ENCODE data around the gene FPGS.
A peak's percentile ranks its signal among the peaks of the same experiment; 100 is the strongest.

The FPGS gene

GRCh38 chr9:127762111-127762676 is 40.5 kb upstream of the FPGS start:
- H3K9ac ChIP-seq (ENCODE audit: low read depth, low read length): no peak overlapping the region
- no peak overlapping the region for H3K4me3 ChIP-seq (ENCODE audit: low read length)
- H3K27me3 ChIP-seq (ENCODE audit: control insufficient read depth, insufficient read depth, low read length): peaks cover 40% of the 10 kb centered on the region
- no peaks in the 10 kb centered on the region for H3K36me3 ChIP-seq (ENCODE audit: insufficient read depth, low read length)
- H3K9me3 ChIP-seq (replicated peaks; ENCODE audit: low read length): no peaks in the 10 kb centered on the region
- H3K4me1 ChIP-seq (ENCODE audit: control insufficient read depth, insufficient read depth, low read length): no peaks in the 10 kb centered on the region
- H3K4me2 ChIP-seq (ENCODE audit: low read length): no peak overlapping the region

- Histone ChIP-seq H3K27me3 (ENCODE audit: control insufficient read depth, insufficient read depth, low read length) (peaks cover 38% of the 10 kb centered on the region), H3K36me3 (ENCODE audit: insufficient read depth, low read length) (no peaks in the 10 kb centered on the region), H3K4me3 (ENCODE audit: low read length) (no peak overlapping the region), H3K9me3 (replicated peaks; ENCODE audit: low read length) (no peaks in the 10 kb centered on the region), H3K4me1 (ENCODE audit: control insufficient read depth, insufficient read depth, low read length) (no peaks in the 10 kb centered on the region), H3K9ac (ENCODE audit: low read depth, low read length) (no peak overlapping the region), H3K4me2 (ENCODE audit: low read length) (no peak overlapping the region)
Measured at GRCh38 chr9:127763918-127764384, 38.7 kb upstream of the FPGS start.

- H3K4me1 ChIP-seq (ENCODE audit: control insufficient read depth, insufficient read depth, low read length): no peaks in the 10 kb centered on the region
Measured at GRCh38 chr9:127765418-127765817, 37.3 kb upstream of the FPGS start.

GRCh38 chr9:127767410-127767809 is 35.3 kb upstream of the FPGS start:
- Histone ChIP-seq H3K27me3 (ENCODE audit: control insufficient read depth, insufficient read depth, low read length) (peaks cover 26% of the 10 kb centered on the region), H3K4me1 (ENCODE audit: control insufficient read depth, insufficient read depth, low read length) (peaks cover 5% of the 10 kb centered on the region), H3K4me3 (ENCODE audit: low read length) (no peak overlapping the region), H3K9ac (ENCODE audit: low read depth, low read length) (no peak overlapping the region), H3K36me3 (ENCODE audit: insufficient read depth, low read length) (no peaks in the 10 kb centered on the region), H3K9me3 (replicated peaks; ENCODE audit: low read length) (no peaks in the 10 kb centered on the region), H3K4me2 (ENCODE audit: low read length) (no peak overlapping the region)

More at GRCh38 chr9:127765418-127765817, 37.3 kb upstream of the FPGS start:
- no peak overlapping the region for H3K9ac ChIP-seq (ENCODE audit: low read depth, low read length)
- H3K4me3 ChIP-seq (ENCODE audit: low read length): no peak overlapping the region
- H3K27me3 ChIP-seq (ENCODE audit: control insufficient read depth, insufficient read depth, low read length): peaks cover 39% of the 10 kb centered on the region
- H3K4me2 ChIP-seq (ENCODE audit: low read length): no peak overlapping the region
- no peaks in the 10 kb centered on the region for H3K36me3 ChIP-seq (ENCODE audit: insufficient read depth, low read length)
- no peaks in the 10 kb centered on the region for H3K9me3 ChIP-seq (replicated peaks; ENCODE audit: low read length)

GRCh38 chr9:127767909-127768331 is 34.8 kb upstream of the FPGS start:
- Histone ChIP-seq H3K9me3 (replicated peaks; ENCODE audit: low read length) (no peaks in the 10 kb centered on the region), H3K4me3 (ENCODE audit: low read length) (no peak overlapping the region), H3K27me3 (ENCODE audit: control insufficient read depth, insufficient read depth, low read length) (peaks cover 26% of the 10 kb centered on the region), H3K4me2 (ENCODE audit: low read length) (no peak overlapping the region), H3K36me3 (ENCODE audit: insufficient read depth, low read length) (no peaks in the 10 kb centered on the region), H3K9ac (ENCODE audit: low read depth, low read length) (no peak overlapping the region), H3K4me1 (ENCODE audit: control insufficient read depth, insufficient read depth, low read length) (peaks cover 5% of the 10 kb centered on the region)

GRCh38 chr9:127768698-127769097 is 34.0 kb upstream of the FPGS start:
- peaks cover 24% of the 10 kb centered on the region for H3K27me3 ChIP-seq (ENCODE audit: control insufficient read depth, insufficient read depth, low read length)
- no peaks in the 10 kb centered on the region for H3K36me3 ChIP-seq (ENCODE audit: insufficient read depth, low read length)
- H3K4me3 ChIP-seq (ENCODE audit: low read length): no peak overlapping the region
- H3K9ac ChIP-seq (ENCODE audit: low read depth, low read length): no peak overlapping the region
- no peak overlapping the region for H3K4me2 ChIP-seq (ENCODE audit: low read length)
- no peaks in the 10 kb centered on the region for H3K9me3 ChIP-seq (replicated peaks; ENCODE audit: low read length)
- H3K4me1 ChIP-seq (ENCODE audit: control insufficient read depth, insufficient read depth, low read length): peaks cover 5% of the 10 kb centered on the region

GRCh38 chr9:127769101-127769500 is 33.6 kb upstream of the FPGS start:
- Histone ChIP-seq H3K36me3 (ENCODE audit: insufficient read depth, low read length) (no peaks in the 10 kb centered on the region), H3K4me2 (ENCODE audit: low read length) (no peak overlapping the region), H3K27me3 (ENCODE audit: control insufficient read depth, insufficient read depth, low read length) (peaks cover 25% of the 10 kb centered on the region), H3K4me3 (ENCODE audit: low read length) (no peak overlapping the region), H3K4me1 (ENCODE audit: control insufficient read depth, insufficient read depth, low read length) (peaks cover 5% of the 10 kb centered on the region), H3K9me3 (replicated peaks; ENCODE audit: low read length) (no peaks in the 10 kb centered on the region), H3K9ac (ENCODE audit: low read depth, low read length) (no peak overlapping the region)

GRCh38 chr9:127769929-127770582 is 32.6 kb upstream of the FPGS start:
- Histone ChIP-seq H3K9me3 (replicated peaks; ENCODE audit: low read length) (no peaks in the 10 kb centered on the region), H3K27me3 (ENCODE audit: control insufficient read depth, insufficient read depth, low read length) (peaks cover 30% of the 10 kb centered on the region), H3K4me2 (ENCODE audit: low read length) (no peak overlapping the region), H3K9ac (ENCODE audit: low read depth, low read length) (no peak overlapping the region), H3K4me3 (ENCODE audit: low read length) (no peak overlapping the region), H3K4me1 (ENCODE audit: control insufficient read depth, insufficient read depth, low read length) (peaks cover 5% of the 10 kb centered on the region), H3K36me3 (ENCODE audit: insufficient read depth, low read length) (no peaks in the 10 kb centered on the region)

- H3K4me3 ChIP-seq (ENCODE audit: low read length): no peak overlapping the region
- peaks cover 5% of the 10 kb centered on the region for H3K4me1 ChIP-seq (ENCODE audit: control insufficient read depth, insufficient read depth, low read length)
- no peak overlapping the region for H3K9ac ChIP-seq (ENCODE audit: low read depth, low read length)
Measured at GRCh38 chr9:127770583-127770904, 32.1 kb upstream of the FPGS start.

GRCh38 chr9:127770905-127771569 is 31.6 kb upstream of the FPGS start:
- H3K36me3 ChIP-seq (ENCODE audit: insufficient read depth, low read length): no peaks in the 10 kb centered on the region
- peaks cover 5% of the 10 kb centered on the region for H3K4me1 ChIP-seq (ENCODE audit: control insufficient read depth, insufficient read depth, low read length)
- H3K4me3 ChIP-seq (ENCODE audit: low read length): peak overlapping the region; percentile 69

More at GRCh38 chr9:127770583-127770904, 32.1 kb upstream of the FPGS start:
- Histone ChIP-seq H3K9me3 (replicated peaks; ENCODE audit: low read length) (no peaks in the 10 kb centered on the region), H3K36me3 (ENCODE audit: insufficient read depth, low read length) (no peaks in the 10 kb centered on the region), H3K4me2 (ENCODE audit: low read length) (peak overlapping the region; percentile 92), H3K27me3 (ENCODE audit: control insufficient read depth, insufficient read depth, low read length) (peaks cover 30% of the 10 kb centered on the region)

GRCh38 chr9:127771570-127772189 is 31.0 kb upstream of the FPGS start:
- Histone ChIP-seq H3K9ac (ENCODE audit: low read depth, low read length) (no peak overlapping the region), H3K9me3 (replicated peaks; ENCODE audit: low read length) (no peaks in the 10 kb centered on the region), H3K4me3 (ENCODE audit: low read length) (peak overlapping the region; percentile 69), H3K4me2 (ENCODE audit: low read length) (peak overlapping the region; percentile 92), H3K4me1 (ENCODE audit: control insufficient read depth, insufficient read depth, low read length) (peaks cover 5% of the 10 kb centered on the region), H3K27me3 (ENCODE audit: control insufficient read depth, insufficient read depth, low read length) (peaks cover 32% of the 10 kb centered on the region), H3K36me3 (ENCODE audit: insufficient read depth, low read length) (no peaks in the 10 kb centered on the region)

More at GRCh38 chr9:127770905-127771569, 31.6 kb upstream of the FPGS start:
- H3K4me2 ChIP-seq (ENCODE audit: low read length): peak overlapping the region; percentile 92
- H3K9ac ChIP-seq (ENCODE audit: low read depth, low read length): no peak overlapping the region
- H3K9me3 ChIP-seq (replicated peaks; ENCODE audit: low read length): no peaks in the 10 kb centered on the region
- H3K27me3 ChIP-seq (ENCODE audit: control insufficient read depth, insufficient read depth, low read length): peaks cover 27% of the 10 kb centered on the region
